Activated CD8-positive, alpha-beta memory T cell treated with anti-CD3 and anti-CD28 coated beads, Interleukin-2, amount 10 ng/mL, durations not matched to agents 7 days and 5 days (primary cell): ENCODE results near the gene CTAG1B. TPM values are rescaled to one million over a fixed set of nuclear protein-coding genes. Genes with fewer than 3 reads are reported as not detected.
A peak's percentile ranks its signal among the peaks of the same experiment; 100 is the strongest.

Source experiments
- ATAC-seq: fragments of 150-1000 bp; cut with Tn5 transposase; one replicate; pipeline ENCODE4 v1.10.0; 2021; ENCODE audit warnings: moderate library complexity
- CTCF ChIA-PET: fragments of 350-600 bp; sonication (Branson Sonifier 250); formaldehyde crosslinking; loops from one replicate; lab custom pipeline; 2021; ENCODE audit warnings: antibody characterized with exemption; lab: Charles Lee
- DNase-seq: peaks from one replicate; pipeline ENCODE4 v3.0.0-alpha.2; 2020
- H3K27ac Mint-ChIP-seq: one replicate; pipeline ENCODE4 v1.8.0; 2021; ENCODE audit warnings: mild to moderate bottlenecking, mixed read lengths
- H3K27me3 Mint-ChIP-seq: one replicate; pipeline ENCODE4 v1.8.0; 2021; ENCODE audit warnings: mixed read lengths
- H3K36me3 Mint-ChIP-seq: one replicate; pipeline ENCODE4 v1.8.0; 2021; ENCODE audit warnings: mild to moderate bottlenecking, mixed read lengths
- H3K4me1 Mint-ChIP-seq: one replicate; pipeline ENCODE4 v1.8.0; 2021; ENCODE audit warnings: mixed read lengths
- H3K4me3 Mint-ChIP-seq: one replicate; pipeline ENCODE4 v1.8.0; 2021; ENCODE audit warnings: mild to moderate bottlenecking, moderate library complexity, mixed read lengths
- H3K9me3 Mint-ChIP-seq: one replicate; pipeline ENCODE4 v1.8.0; 2022; ENCODE audit warnings: low read depth, mixed read lengths
- total RNA-seq, 2 experiments: library from RNA; stranded (reverse); gene quantifications; one replicate each; pipeline ENCODE4 v1.2.3, GENCODE V29; 2021

CTAG1B gene
- total RNA-seq, 2 experiments from 2014 or later: not detected

GRCh38 chrX:154607370-154607769 lies 11.7 kb downstream of the CTAG1B start:
- no peak for ATAC-seq
- no peak for DNase-seq
- CTCF ChIA-PET: no interaction called here
- H3K36me3 Mint-ChIP-seq: peaks cover 1% of the 10 kb centered on the region
- H3K9me3 Mint-ChIP-seq: no peaks in the 10 kb centered on the region
- H3K4me1 Mint-ChIP-seq: peaks cover 17% of the 10 kb centered on the region
- peaks cover 9% of the 10 kb centered on the region for H3K27me3 Mint-ChIP-seq
- no peak overlapping the region for H3K4me3 Mint-ChIP-seq
- no peak overlapping the region for H3K27ac Mint-ChIP-seq

GRCh38 chrX:154605566-154605965 lies 13.5 kb downstream of the CTAG1B start:
- H3K9me3 Mint-ChIP-seq: no peaks in the 10 kb centered on the region
- DNase-seq: no peak
- peaks cover 1% of the 10 kb centered on the region for H3K36me3 Mint-ChIP-seq
- no peak overlapping the region for H3K4me3 Mint-ChIP-seq
- peaks cover 19% of the 10 kb centered on the region for H3K4me1 Mint-ChIP-seq
- ATAC-seq: no peak
- CTCF ChIA-PET: no interaction called here
- peaks cover 11% of the 10 kb centered on the region for H3K27me3 Mint-ChIP-seq
- H3K27ac Mint-ChIP-seq: no peak overlapping the region

GRCh38 chrX:154603438-154604430 lies 15.3 kb downstream of the CTAG1B start:
- peaks cover 1% of the 10 kb centered on the region for H3K36me3 Mint-ChIP-seq
- H3K9me3 Mint-ChIP-seq: no peaks in the 10 kb centered on the region
- CTCF ChIA-PET: no interaction called here
- DNase-seq (no peak), ATAC-seq (no peak)
- no peak overlapping the region for H3K27ac Mint-ChIP-seq
- H3K27me3 Mint-ChIP-seq: peaks cover 11% of the 10 kb centered on the region
- H3K4me1 Mint-ChIP-seq: peaks cover 28% of the 10 kb centered on the region
- H3K4me3 Mint-ChIP-seq: no peak overlapping the region

GRCh38 chrX:154602766-154603437 lies 16.2 kb downstream of the CTAG1B start:
- Mint-ChIP-seq H3K27ac (no peak overlapping the region), H3K4me1 (peaks cover 28% of the 10 kb centered on the region), H3K27me3 (peaks cover 11% of the 10 kb centered on the region), H3K4me3 (no peak overlapping the region), H3K36me3 (peaks cover 1% of the 10 kb centered on the region), H3K9me3 (no peaks in the 10 kb centered on the region)
- no peak for ATAC-seq
- CTCF ChIA-PET: no interaction called here
- no peak for DNase-seq

- no peak overlapping the region for H3K27ac Mint-ChIP-seq
- peaks cover 1% of the 10 kb centered on the region for H3K36me3 Mint-ChIP-seq
- CTCF ChIA-PET: no interaction called here
- H3K27me3 Mint-ChIP-seq: peaks cover 11% of the 10 kb centered on the region
- H3K4me1 Mint-ChIP-seq: peaks cover 29% of the 10 kb centered on the region
- H3K9me3 Mint-ChIP-seq: no peaks in the 10 kb centered on the region
- no peak overlapping the region for H3K4me3 Mint-ChIP-seq
- DNase-seq (no peak), ATAC-seq (no peak)
These were observed 16.9 kb downstream of the CTAG1B start for GRCh38 chrX:154602226-154602625.

- CTCF ChIA-PET: no interaction called here
These were observed 18.2 kb downstream of the CTAG1B start for GRCh38 chrX:154600759-154601374.

GRCh38 chrX:154599531-154599930 lies 19.6 kb downstream of the CTAG1B start:
- no peak for ATAC-seq
- H3K4me3 Mint-ChIP-seq: no peak overlapping the region
- no peak for DNase-seq
- peaks cover 3% of the 10 kb centered on the region for H3K27me3 Mint-ChIP-seq
- peaks cover 25% of the 10 kb centered on the region for H3K4me1 Mint-ChIP-seq
- H3K36me3 Mint-ChIP-seq: no peaks in the 10 kb centered on the region
- H3K27ac Mint-ChIP-seq: no peak overlapping the region
- CTCF ChIA-PET: no interaction called here
- no peaks in the 10 kb centered on the region for H3K9me3 Mint-ChIP-seq

More at GRCh38 chrX:154600759-154601374, 18.2 kb downstream of the CTAG1B start:
- H3K36me3 Mint-ChIP-seq: no peaks in the 10 kb centered on the region
- no peak overlapping the region for H3K4me3 Mint-ChIP-seq
- H3K27me3 Mint-ChIP-seq: peaks cover 4% of the 10 kb centered on the region
- H3K4me1 Mint-ChIP-seq: peaks cover 23% of the 10 kb centered on the region
- H3K9me3 Mint-ChIP-seq: no peaks in the 10 kb centered on the region
- H3K27ac Mint-ChIP-seq: no peak overlapping the region
- ATAC-seq: no peak
- DNase-seq: no peak

- Mint-ChIP-seq H3K36me3 (no peaks in the 10 kb centered on the region), H3K9me3 (no peaks in the 10 kb centered on the region), H3K4me3 (no peak overlapping the region), H3K4me1 (peaks cover 21% of the 10 kb centered on the region), H3K27ac (no peak overlapping the region), H3K27me3 (peaks cover 5% of the 10 kb centered on the region)
- DNase-seq (no peak), ATAC-seq (no peak)
- CTCF ChIA-PET: no interaction called here
These were observed 20.4 kb downstream of the CTAG1B start for GRCh38 chrX:154598656-154599055.

- DNase-seq: no peak
- Mint-ChIP-seq H3K4me3 (no peak overlapping the region), H3K9me3 (no peaks in the 10 kb centered on the region), H3K27me3 (peaks cover 6% of the 10 kb centered on the region), H3K27ac (no peak overlapping the region), H3K4me1 (peaks cover 21% of the 10 kb centered on the region), H3K36me3 (no peaks in the 10 kb centered on the region)
- CTCF ChIA-PET: no interaction called here
- ATAC-seq: no peak
These were observed 21.9 kb downstream of the CTAG1B start for GRCh38 chrX:154597221-154597620.

- Mint-ChIP-seq H3K9me3 (no peaks in the 10 kb centered on the region), H3K27me3 (peaks cover 5% of the 10 kb centered on the region), H3K27ac (no peak overlapping the region), H3K4me3 (no peak overlapping the region), H3K36me3 (no peaks in the 10 kb centered on the region), H3K4me1 (peaks cover 21% of the 10 kb centered on the region)
- CTCF ChIA-PET: no interaction called here
- DNase-seq: peak; percentile 43
- ATAC-seq: peak; percentile 51
These were observed 22.7 kb downstream of the CTAG1B start for GRCh38 chrX:154596290-154596929.

- DNase-seq (no peak), ATAC-seq (no peak)
- H3K9me3 Mint-ChIP-seq: no peaks in the 10 kb centered on the region
- H3K36me3 Mint-ChIP-seq: no peaks in the 10 kb centered on the region
- no peak overlapping the region for H3K4me3 Mint-ChIP-seq
- peaks cover 5% of the 10 kb centered on the region for H3K27me3 Mint-ChIP-seq
- H3K4me1 Mint-ChIP-seq: peaks cover 20% of the 10 kb centered on the region
- H3K27ac Mint-ChIP-seq: no peak overlapping the region
- CTCF ChIA-PET: no interaction called here
These were observed 23.4 kb downstream of the CTAG1B start for GRCh38 chrX:154595559-154596249.

GRCh38 chrX:154594491-154594890 lies 24.6 kb downstream of the CTAG1B start:
- Mint-ChIP-seq H3K36me3 (no peaks in the 10 kb centered on the region), H3K27me3 (peaks cover 5% of the 10 kb centered on the region), H3K9me3 (no peaks in the 10 kb centered on the region), H3K4me1 (peaks cover 9% of the 10 kb centered on the region), H3K4me3 (no peak overlapping the region), H3K27ac (no peak overlapping the region)
- CTCF ChIA-PET: no interaction called here
- ATAC-seq: no peak
- DNase-seq: no peak

GRCh38 chrX:154593201-154593600 lies 25.9 kb downstream of the CTAG1B start:
- H3K4me1 Mint-ChIP-seq: peaks cover 9% of the 10 kb centered on the region
- H3K27ac Mint-ChIP-seq: no peak overlapping the region
- CTCF ChIA-PET: no interaction called here
- no peak for ATAC-seq
- no peaks in the 10 kb centered on the region for H3K36me3 Mint-ChIP-seq
- no peak for DNase-seq
- H3K27me3 Mint-ChIP-seq: peaks cover 5% of the 10 kb centered on the region
- no peaks in the 10 kb centered on the region for H3K9me3 Mint-ChIP-seq
- no peak overlapping the region for H3K4me3 Mint-ChIP-seq
